ENCODE measurements around the gene GSN.

GRCh38 chr9:121365564-121365963, 97.6 kb downstream of the GSN start:
- TF ChIP-seq CTCF (IDR thresholded peaks at IDR 0.05 in 2 of 3, conservative IDR thresholded peaks at IDR 0.05 in 1 of 3; ENCODE audit: control insufficient read depth in 2 of 3, extremely low read depth in 1 of 3, insufficient read depth in 1 of 3, low read depth in 3 of 3, low read length in 3 of 3): no peak
- no peak for TF ChIP-seq ZNF24 (IDR thresholded peaks at IDR 0.05)
- no peak for TF ChIP-seq CREM (IDR thresholded peaks at IDR 0.05; ENCODE audit: low read depth)
- no peak for TF ChIP-seq JUND (IDR thresholded peaks at IDR 0.05; ENCODE audit: low read depth, low read length)
- no peak for TF ChIP-seq POLR2A (IDR thresholded peaks at IDR 0.05; ENCODE audit: low read depth, low read length)
- no peak for TF ChIP-seq SIN3A (IDR thresholded peaks at IDR 0.05; ENCODE audit: low read depth, low read length)
- no peak for TF ChIP-seq POLR2AphosphoS2 (IDR thresholded peaks at IDR 0.05; ENCODE audit: low read depth, low read length)
- TF ChIP-seq CHD2 (IDR thresholded peaks at IDR 0.05; ENCODE audit: borderline replicate concordance, low read depth, low read length): no peak
- TF ChIP-seq USF2 (IDR thresholded peaks at IDR 0.05; ENCODE audit: borderline replicate concordance, low read depth, low read length): no peak
- TF ChIP-seq EZH2 (IDR thresholded peaks at IDR 0.05; ENCODE audit: borderline replicate concordance, control insufficient read depth, low read depth, low read length): no peak
- no peak for TF ChIP-seq EP300 (IDR thresholded peaks at IDR 0.05; ENCODE audit: borderline replicate concordance in 1 of 2, control insufficient read depth in 1 of 2, low read depth in 2 of 2, low read length in 2 of 2)
- TF ChIP-seq KAT2A (conservative IDR thresholded peaks at IDR 0.05; ENCODE audit: control insufficient read depth, low read depth, low read length): no peak
